ENCODE results near the gene TSGA10IP.

The TSGA10IP gene

DNA sequence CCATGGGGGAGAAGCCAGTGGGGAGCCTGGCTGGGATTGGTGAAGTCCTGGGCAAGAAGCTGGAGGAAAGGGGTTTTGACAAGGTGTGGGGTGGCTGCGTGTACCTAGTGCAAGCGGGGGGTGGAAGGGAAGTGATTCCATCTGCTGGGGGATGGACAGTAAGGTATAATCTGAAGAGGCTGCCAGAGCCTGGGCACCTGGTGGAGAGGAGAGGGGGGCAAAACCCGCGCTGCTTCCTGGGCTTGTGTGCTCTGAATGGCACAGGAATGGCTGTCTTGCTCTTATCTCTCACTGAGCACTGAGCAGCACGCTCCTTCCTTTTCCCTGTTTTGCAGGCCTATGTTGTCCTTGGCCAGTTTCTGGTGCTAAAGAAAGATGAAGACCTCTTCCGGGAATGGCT, 58.0 kb downstream of the TSGA10IP start:
- no peak for DNase-seq

DNA sequence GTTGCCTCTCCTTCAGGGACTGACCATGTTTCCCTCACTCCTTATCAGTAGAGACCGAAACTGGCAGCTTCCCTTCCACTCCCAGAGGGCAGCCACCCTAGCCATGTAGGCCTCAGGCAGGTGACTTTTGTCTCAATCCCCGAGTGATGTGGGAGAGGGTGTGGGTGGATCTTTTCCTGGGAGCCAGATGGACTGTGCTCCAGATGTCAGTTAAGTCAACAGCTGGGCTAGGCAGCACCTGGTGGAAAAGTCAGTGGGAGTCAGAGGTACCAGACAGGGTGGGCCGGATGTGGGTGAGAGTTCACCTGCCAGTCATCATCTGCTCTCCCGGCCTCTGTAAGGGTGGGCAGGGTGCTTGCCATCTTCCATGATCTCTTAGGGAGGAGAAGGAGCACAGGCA, 58.9 kb downstream of the TSGA10IP start:
- no peak for DNase-seq

DNA sequence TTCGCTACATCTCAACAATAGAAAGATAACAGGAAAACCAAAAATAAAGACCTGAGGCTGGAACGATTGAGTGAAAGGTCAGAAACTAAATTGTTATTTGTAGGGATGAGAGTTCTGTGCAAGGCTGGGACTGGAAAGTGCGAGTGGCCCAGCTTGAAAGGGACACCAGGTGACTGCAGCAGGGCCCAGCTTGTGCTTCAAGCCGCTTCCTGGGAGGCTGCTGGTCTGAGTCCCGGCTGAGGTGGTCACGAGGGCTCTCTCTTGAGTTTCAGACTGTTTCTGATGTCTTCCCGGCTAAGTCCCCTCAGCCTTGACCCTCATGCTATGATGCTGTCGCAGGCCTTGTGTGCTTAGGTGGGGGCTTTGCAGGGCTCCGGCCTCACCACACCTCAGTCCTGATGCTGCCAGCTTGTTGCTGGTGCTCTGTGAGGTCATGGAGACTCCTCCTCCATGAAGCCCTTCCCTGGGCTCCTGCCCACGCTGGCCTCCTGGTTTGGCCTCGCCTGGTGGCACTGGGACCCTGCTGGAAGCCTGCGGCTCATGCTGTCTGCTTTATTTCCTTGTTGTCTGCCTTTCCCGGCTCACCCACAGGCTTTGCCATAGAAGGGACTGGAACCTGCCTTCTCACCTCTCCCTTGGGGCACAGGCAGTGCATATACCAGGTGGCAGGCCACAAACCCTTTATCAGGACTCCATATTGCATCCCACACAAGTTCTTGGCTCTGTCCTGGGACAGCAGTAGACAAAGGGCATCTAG, 61.0 kb downstream of the TSGA10IP start:
- no peak for DNase-seq

DNA sequence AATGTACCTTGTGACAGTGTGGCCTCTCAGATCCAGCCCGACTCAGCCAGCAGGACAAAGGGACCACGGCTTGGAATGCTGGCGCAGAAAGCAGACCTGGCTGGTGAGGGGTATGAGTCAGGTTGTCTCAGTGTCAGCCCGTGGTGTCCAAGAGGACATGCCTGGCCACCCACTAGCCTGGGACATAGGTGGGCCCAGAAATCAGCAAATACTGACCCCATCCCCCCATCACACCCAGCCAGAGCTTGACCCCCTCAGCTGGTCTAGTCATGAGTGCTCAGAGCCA, 61.6 kb downstream of the TSGA10IP start:
- DNase-seq = no peak

DNA sequence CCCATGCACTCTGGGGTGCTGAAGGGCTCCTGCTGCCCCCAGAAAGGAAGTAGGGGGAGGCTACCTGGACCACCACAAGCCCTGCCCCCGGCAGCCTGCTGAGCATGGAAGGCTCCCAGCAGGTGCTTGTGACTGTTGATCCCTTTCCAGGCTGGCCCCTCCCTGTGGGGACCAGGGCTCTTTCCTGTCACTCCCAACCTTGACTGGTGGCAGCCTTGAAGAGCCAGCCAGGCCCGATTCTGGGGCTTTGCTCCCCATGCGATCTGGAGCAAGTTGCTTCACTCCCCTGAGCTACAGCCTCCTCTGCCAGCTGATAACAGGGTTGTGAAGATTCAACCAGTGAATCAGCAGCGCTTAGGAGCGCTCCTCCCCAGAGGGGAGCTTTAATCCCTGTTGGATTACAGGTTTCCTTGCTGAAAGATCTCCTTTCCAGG, 61.9 kb downstream of the TSGA10IP start:
- no peak for DNase-seq

DNA sequence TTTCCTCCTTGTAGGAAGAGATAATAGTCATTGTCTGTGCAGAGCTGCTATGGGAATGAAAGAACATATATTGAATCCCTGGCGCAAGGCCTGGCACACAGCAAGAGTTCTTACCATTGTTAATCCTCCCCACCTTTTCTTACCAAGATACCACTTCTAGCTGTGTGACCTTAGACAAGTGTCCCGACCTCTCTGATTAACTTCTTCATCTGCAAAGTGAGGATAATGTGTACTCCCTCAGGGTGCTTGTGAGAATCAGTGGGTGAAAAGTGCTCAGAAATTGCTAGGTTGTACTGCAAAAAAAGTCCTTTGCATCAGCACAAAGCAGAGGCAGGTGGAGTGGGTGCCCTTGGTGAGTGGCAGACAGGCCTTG, 62.8 kb downstream of the TSGA10IP start:
- no peak for DNase-seq

DNA sequence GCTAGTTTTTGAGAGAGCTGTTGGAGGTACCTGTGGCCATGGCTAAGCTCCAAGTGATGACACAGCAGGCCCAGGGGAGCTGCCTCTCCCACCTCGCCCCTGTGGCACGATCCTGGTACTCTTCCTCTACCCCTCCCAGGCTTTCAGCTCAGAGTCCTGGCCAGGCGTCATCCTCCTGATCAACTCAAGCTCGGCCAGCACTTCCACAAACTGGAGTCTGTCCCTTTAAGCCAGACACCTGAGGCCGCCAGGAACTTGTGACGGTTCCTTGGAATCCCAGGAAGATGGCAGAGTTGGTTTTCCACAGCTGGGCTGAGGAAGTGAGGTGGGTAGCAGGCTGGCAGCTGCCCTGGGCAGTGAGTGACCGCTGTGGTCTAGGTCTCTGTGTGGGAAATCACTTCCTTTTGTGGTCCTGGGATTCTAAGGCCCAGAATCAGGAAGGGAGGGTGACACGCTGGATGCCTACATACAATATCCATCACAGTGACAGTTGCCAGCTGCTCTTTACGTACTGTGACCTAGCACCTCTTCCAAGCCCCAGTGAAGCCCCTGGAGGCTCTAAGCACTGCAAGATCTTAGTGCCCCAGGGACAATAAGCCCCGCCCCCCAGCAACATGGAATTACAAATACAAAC, 63.3 kb downstream of the TSGA10IP start:
- no peak for DNase-seq

Measured in amygdala (tissue), 56 donors.